Thymus (tissue), 11 donors: Measurements from ENCODE around the gene CSF2. TPM values are rescaled to one million over a fixed set of nuclear protein-coding genes. Genes with fewer than 3 reads are reported as not detected.

ENCODE experiments used
- DNase-seq, 9 donors: peaks; one replicate each; pipeline ENCODE4 v3.0.0-alpha.2; 2013; ENCODE audit warnings: low spot score in 9 of 9, low read depth in 6 of 9, missing footprints in 1 of 9
- H3K27ac ChIP-seq, 2 donors: one replicate each; pipeline ENCODE4 v1.5.1; 2013; ENCODE audit warnings: control low read depth in 1 of 2, low read depth in 1 of 2, low read length in 1 of 2, mild to moderate bottlenecking in 1 of 2, moderate library complexity in 1 of 2
- H3K27me3 ChIP-seq, 2 donors: one replicate each; pipeline ENCODE4 v1.5.1; 2013; ENCODE audit warnings: low read length in 1 of 2; ENCODE audit not compliant: control insufficient read depth in 2 of 2, insufficient read depth in 1 of 2
- H3K36me3 ChIP-seq, 2 donors: one replicate each; pipeline ENCODE4 v1.5.1; 2013; ENCODE audit warnings: low read length in 1 of 2, mild to moderate bottlenecking in 1 of 2, moderate library complexity in 1 of 2; ENCODE audit not compliant: control insufficient read depth in 2 of 2, insufficient read depth in 2 of 2
- H3K4me1 ChIP-seq, 2 donors: one replicate each; pipeline ENCODE4 v1.5.1; 2013; ENCODE audit warnings: low read length in 2 of 2; ENCODE audit not compliant: control insufficient read depth in 2 of 2, insufficient read depth in 2 of 2
- H3K4me3 ChIP-seq, 2 donors: one replicate each; pipeline ENCODE4 v1.5.1; 2013; ENCODE audit warnings: low read length in 2 of 2, control low read depth in 1 of 2, mild to moderate bottlenecking in 1 of 2
- H3K9me3 ChIP-seq, 2 donors: one replicate each; pipeline ENCODE4 v1.5.1; 2013; ENCODE audit warnings: low read length in 1 of 2, mild to moderate bottlenecking in 1 of 2; ENCODE audit not compliant: control insufficient read depth in 2 of 2, insufficient read depth in 1 of 2
- WGBS: extraction: QIAGEN DNeasy Blood & Tissue Kit; methylation state at CpG from one replicate; pipeline ENCODE4 v1.1.7; 2013; 5-methylcytosine and 5-hydroxymethylcytosine counted together
- polyA plus RNA-seq: library from polyadenylated mRNA; stranded (reverse); fragments of 200-250 nt; gene quantifications from one replicate; pipeline ENCODE4 v1.2.3, GENCODE V29; 2013
- total RNA-seq: library from RNA; stranded (reverse); fragments of 120-200 nt; gene quantifications from one replicate; pipeline ENCODE4 v1.2.4, GENCODE V29; 2013
- donor health status: healthy.

CSF2 gene
- total and polyA plus RNA-seq, 2 donors = 0.09 to 0.71 TPM

DNA sequence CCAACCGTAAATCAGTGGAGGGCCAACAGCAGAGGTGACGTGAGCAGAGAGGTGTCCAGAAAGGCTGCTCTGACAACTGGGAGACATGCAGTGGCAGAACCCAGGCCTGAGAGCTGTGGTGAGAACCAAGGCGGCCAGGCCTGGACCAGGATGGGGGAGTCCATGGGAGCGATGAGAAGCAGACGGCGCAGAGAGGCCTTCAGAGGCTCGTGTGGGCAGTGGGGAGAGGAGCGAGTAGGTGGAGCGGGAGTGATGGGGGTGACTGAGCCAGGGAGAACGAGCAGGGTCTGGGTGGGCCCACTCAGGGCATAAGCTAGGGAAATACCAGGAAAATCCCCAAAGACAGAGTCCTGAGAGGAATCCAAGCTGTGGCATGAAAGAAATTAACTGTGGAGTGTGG is 21.1 kb upstream of the CSF2 start:
- no peaks in the 10 kb centered on the region for H3K27me3 ChIP-seq
- peaks cover 15 to 17% of the 10 kb centered on the region in 2 donors for H3K4me1 ChIP-seq
- no peaks in the 10 kb centered on the region for H3K36me3 ChIP-seq
- no peaks in the 10 kb centered on the region for H3K9me3 ChIP-seq
- 85% methylated on average over 10 of the region's 10 CpGs for WGBS
- H3K4me3 ChIP-seq = no peak overlapping the region
- DNase-seq = no peak
- no peak overlapping the region for H3K27ac ChIP-seq

DNA sequence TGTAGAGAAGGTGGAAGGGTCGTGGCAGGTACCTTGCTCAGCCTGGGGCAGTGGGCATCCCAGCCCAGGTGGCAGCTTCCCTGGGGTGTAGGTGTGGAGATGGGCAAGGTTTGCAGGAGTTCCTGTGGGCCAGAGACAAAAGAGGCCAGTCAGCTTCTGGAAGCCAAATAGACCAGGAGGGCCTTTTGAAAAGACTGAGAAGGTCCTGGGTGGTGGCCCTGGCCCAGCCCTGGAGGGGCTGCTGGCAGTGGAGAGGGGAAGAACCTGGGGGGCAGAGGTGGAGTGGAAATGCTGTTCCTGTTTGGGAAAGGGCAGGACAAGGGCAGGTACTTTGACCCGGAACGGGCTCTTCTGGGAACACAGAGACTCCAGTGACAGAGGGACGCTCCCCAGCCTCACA is 20.1 kb upstream of the CSF2 start:
- Histone ChIP-seq H3K9me3 (no peaks in the 10 kb centered on the region), H3K36me3 (no peaks in the 10 kb centered on the region), H3K27ac (no peak overlapping the region), H3K4me3 (no peak overlapping the region), H3K27me3 (no peaks in the 10 kb centered on the region), H3K4me1 (peaks cover 19 to 24% of the 10 kb centered on the region in 2 donors)
- 91% methylated on average over 4 of the region's 4 CpGs for WGBS
- no peak for DNase-seq

DNA sequence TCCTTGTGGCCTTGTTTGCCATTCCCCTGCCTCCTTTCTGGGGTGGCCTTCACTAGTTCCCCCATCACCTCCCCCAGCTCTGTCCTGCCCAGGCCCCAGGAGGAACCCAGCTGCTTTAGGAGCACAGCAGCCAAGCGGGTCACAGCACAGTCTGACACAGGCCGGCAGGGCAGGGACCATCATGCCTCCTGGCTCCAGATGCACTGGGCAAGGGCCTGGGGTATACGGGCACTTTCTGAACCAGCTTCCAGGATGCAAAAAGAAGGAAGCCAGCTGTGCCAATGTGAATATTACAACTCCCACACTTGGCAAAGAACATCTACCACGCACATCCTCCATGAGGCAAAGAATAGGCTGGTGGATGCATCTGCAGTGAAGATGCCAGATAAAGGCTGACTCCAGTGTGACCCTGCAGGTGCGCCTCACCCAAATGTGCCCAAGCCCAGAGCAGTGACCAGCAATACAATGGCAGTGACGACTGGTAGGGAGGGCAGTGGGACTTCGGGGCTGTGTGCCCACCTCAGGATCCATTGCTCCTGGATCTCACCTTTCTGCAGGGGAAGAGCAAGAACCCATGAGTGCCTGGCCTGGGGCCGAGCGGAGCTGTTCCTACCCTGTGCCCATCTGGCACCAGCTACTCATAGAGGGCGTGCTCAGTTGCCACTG is 19.4 kb upstream of the CSF2 start:
- WGBS = 96% methylated on average over 10 of the region's 10 CpGs
- peaks cover 19 to 28% of the 10 kb centered on the region in 2 donors for H3K4me1 ChIP-seq
- H3K36me3 ChIP-seq = no peaks in the 10 kb centered on the region
- H3K27ac ChIP-seq = no peak overlapping the region
- no peaks in the 10 kb centered on the region for H3K27me3 ChIP-seq
- no peaks in the 10 kb centered on the region for H3K9me3 ChIP-seq
- DNase-seq = no peak
- H3K4me3 ChIP-seq = no peak overlapping the region

DNA sequence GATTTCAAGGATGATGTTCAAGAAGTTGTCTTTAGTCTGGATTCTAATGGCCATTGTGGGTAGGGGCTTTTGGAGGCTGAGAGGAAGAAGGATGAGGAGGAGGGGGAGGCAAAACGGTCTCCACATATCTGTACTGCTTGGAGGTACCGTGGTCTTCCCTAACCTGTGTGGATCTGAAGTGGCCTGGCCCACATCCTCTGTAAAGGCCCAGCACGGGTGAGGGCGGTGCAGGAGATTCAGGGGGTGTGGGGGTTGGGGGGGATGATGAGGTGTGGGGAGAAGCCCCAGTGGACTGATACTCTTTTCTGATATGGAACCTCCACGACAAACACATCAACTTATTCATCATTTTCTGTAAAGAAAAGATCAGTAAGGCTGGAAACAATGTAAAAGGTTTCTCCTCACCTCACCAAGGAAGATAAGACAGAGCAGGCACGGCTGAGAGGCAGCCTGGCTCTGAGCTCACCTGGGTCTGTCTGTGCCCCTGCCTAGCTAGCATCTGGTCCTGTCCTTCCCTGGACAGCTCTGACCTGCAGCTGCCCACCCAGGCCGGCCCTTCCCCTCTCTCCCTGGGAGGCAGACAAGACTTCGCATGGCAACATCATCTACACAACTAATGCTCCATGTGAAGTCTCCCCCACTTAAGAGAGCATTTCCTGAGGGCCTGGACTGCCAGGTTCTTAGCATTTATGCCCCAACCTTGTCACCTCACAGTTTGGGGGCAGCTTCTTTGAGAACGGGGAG is 18.7 kb upstream of the CSF2 start:
- no peaks in the 10 kb centered on the region for H3K9me3 ChIP-seq
- WGBS = 76% methylated on average over 9 of the region's 9 CpGs
- no peak overlapping the region for H3K27ac ChIP-seq
- no peaks in the 10 kb centered on the region for H3K36me3 ChIP-seq
- no peak for DNase-seq
- H3K27me3 ChIP-seq = no peaks in the 10 kb centered on the region
- H3K4me1 ChIP-seq = peaks cover 19 to 30% of the 10 kb centered on the region in 2 donors
- no peak overlapping the region for H3K4me3 ChIP-seq

DNA sequence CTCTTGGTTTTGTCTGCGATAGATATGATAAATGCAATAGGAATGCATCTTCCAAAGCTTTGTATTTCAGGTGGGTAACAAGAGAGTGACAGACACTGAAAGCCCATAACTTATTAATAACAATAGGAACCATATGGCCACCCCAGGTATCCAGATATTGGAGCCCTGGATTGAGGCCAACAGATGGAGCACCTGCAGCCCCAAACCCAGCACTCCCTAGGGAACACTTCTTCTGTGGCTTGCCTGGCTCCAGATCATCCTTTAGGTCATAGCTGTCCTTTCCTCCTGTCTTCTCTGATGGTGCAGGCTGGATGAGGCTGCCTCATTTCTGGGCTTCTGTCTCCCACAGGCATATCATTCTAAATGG is 18.2 kb upstream of the CSF2 start:
- H3K4me1 ChIP-seq = peaks cover 19 to 30% of the 10 kb centered on the region in 2 donors
- H3K36me3 ChIP-seq = no peaks in the 10 kb centered on the region
- no peak for DNase-seq
- no peaks in the 10 kb centered on the region for H3K27me3 ChIP-seq
- H3K4me3 ChIP-seq = no peak overlapping the region
- no peaks in the 10 kb centered on the region for H3K9me3 ChIP-seq
- 98% methylated on average over 1 of the region's 1 CpG for WGBS
- no peak overlapping the region for H3K27ac ChIP-seq

DNA sequence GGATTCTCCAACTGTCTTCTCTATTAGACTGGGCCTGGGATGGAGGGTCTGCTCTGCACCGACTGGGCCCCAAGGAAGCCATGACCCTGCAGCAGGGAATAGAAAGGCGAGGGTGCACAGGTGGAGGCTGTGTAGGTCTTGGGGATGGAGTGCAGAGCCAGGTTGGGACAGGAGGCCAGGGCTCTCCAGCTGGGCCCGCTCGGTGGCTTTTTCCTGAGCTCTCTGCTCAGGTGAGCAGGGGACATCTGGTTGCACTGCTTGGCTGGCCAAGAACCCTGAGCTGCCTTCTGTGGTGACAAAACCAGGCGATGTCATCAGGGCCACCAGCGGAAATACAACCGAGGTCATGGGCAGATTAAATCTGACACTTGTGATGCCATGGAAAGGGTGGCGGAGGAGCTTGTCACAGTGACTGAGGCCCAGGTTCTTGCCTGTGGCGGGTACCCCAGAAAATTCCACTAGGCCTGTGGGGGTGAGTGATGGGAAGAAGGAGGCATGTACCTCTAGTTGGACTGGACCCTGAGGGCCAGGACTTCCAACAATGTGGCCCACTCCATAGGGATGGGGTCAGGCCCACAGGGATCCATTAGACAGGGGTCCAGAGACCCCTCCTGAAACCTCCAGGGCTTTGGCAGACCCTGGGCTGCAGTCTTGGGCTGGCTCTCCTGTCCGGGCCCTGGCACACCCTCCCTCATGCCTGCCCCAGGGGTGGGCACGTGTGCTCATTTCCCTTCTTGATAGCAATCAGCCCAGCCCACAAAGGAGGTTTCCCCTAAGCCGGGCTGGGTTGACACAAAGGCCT is 17.6 kb upstream of the CSF2 start:
- H3K4me3 ChIP-seq = no peak overlapping the region
- no peaks in the 10 kb centered on the region for H3K36me3 ChIP-seq
- 70% methylated on average over 12 of the region's 12 CpGs for WGBS
- peaks cover 19 to 30% of the 10 kb centered on the region in 2 donors for H3K4me1 ChIP-seq
- H3K27me3 ChIP-seq = no peaks in the 10 kb centered on the region
- peak in 5 of 9 donors; percentile 40 to 74 (median 42) for DNase-seq
- H3K9me3 ChIP-seq = no peaks in the 10 kb centered on the region
- H3K27ac ChIP-seq = no peak overlapping the region

DNA sequence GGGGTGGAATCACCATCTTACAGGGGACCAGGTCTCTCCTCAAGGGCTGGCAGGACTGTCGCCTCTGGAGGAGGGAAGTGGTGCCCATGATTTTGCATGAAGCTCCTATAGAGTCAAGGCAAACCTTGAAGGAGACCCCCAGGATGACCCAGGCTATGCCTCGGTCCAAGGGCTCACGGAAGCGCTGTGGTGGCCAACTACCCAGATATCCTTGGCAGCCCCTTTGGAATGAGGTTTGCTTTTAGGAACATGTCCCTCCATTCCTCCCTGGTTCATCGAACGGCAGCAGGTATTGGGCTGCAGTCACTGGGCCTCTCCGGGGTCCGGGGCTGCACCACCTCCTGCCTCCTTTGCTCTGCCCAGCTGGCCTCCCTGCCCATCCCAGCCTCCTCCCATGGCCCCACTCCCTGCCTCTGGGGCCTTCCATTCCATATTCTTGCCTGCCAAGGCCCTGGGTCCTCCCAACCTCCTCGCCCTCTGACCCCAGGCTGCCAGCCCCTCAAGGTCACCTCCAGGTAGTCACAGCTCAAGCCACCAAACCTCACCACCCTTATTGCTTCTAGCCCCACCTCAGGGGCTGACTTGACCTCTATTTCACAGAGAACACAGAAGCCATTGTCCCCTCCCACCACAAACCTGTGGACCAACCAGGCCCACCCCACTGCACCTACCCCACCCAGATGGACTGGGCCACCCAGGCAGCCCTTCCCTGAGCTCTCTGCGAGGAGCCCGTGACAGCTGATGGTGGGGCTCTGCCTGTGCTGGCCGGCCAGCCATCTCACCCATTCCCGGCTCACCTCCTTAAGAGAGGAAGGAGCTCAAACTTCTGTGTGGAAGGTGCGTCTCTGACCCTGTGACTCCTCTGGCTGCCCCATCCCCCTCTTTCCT is 16.7 kb upstream of the CSF2 start:
- WGBS = 82% methylated on average over 14 of the region's 14 CpGs
- no peak for DNase-seq

DNA sequence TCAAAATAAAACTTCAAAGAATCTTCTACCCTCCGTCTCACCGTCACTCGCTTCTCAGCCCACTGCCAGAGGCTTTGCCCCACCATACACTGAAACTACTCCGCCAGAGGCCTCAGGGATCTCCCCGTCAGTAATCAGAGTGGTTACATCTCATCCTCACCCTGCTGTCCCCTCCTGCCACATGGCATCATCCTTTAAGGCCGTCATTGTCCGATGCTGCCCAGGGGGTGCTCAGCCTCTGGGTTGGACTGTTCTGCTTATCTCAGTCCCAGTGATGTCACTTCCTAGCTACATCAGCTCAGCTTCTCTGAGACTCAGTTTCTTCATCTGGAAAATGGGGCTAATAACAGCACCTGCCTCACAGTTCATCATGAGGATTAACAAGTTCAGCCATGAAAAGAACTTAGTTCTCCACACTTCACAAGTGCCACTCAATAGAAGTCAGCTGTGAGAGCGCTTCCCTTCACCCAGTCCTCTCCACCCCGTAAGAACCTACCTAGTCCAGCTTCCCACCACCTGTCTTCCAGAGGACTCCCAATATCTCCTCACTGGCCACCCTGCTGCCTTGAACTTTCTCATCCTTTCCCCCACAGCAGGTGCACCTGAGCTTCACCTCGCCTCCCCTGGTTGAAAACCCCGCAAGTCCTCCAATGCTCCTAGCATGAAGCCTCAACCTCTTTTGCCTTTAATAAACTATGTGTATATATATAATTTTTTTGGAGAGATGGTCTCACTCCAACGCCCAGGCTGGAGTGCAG is 15.9 kb upstream of the CSF2 start:
- DNase-seq = peak in 1 of 9 donors; percentile 28
- H3K4me3 ChIP-seq = no peak overlapping the region

More for the DNA sequence above, 16.7 kb upstream of the CSF2 start:
- Histone ChIP-seq H3K36me3 (no peaks in the 10 kb centered on the region), H3K27me3 (no peaks in the 10 kb centered on the region), H3K9me3 (no peaks in the 10 kb centered on the region), H3K4me3 (no peak overlapping the region), H3K27ac (no peak overlapping the region), H3K4me1 (peaks cover 19 to 30% of the 10 kb centered on the region in 2 donors)

More for the DNA sequence above, 15.9 kb upstream of the CSF2 start:
- H3K27me3 ChIP-seq = no peaks in the 10 kb centered on the region
- WGBS = 75% methylated on average over 12 of the region's 12 CpGs
- no peaks in the 10 kb centered on the region for H3K9me3 ChIP-seq
- H3K27ac ChIP-seq = no peak overlapping the region
- peaks cover 19 to 30% of the 10 kb centered on the region in 2 donors for H3K4me1 ChIP-seq
- H3K36me3 ChIP-seq = no peaks in the 10 kb centered on the region
